HG03378 (cell line): ENCODE data around the gene HRCT1.
"Not testable (repeated sequence)": the region's sequence is repeated elsewhere in the genome, so short reads cannot be mapped to it uniquely, and the experiment has no call there.

ENCODE experiments used
- ATAC-seq: cut with Tn5 transposase; IDR thresholded peaks from one replicate; pipeline ENCODE4 v1.9.1; 2021; ENCODE audit warnings: mild to moderate bottlenecking, moderate library complexity; ENCODE audit not compliant: unreplicated experiment

Gene HRCT1

GRCh38 chr9:35892051-35892450 is 14.0 kb upstream of the HRCT1 start:
- ATAC-seq, result no peak

DNA sequence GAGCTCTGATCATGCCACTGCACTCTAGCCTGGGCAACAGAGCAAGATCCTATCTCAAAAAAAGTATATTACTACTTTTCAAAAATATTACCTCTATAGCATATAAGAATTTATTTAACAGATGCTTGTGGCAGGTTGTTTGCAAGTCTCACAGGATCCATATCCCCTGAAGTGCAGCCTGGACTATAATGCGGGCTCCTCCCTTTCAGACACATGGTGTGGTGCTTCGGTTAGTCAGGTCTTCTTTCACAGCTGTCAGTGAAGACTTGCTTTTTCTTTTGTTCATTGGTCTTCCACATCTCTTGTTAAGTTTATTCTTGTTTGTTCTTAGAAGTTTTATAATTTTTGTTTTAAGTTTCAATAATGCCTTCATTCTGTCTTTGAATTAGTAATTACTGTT is 9.4 kb upstream of the HRCT1 start:
- no peak for ATAC-seq

DNA sequence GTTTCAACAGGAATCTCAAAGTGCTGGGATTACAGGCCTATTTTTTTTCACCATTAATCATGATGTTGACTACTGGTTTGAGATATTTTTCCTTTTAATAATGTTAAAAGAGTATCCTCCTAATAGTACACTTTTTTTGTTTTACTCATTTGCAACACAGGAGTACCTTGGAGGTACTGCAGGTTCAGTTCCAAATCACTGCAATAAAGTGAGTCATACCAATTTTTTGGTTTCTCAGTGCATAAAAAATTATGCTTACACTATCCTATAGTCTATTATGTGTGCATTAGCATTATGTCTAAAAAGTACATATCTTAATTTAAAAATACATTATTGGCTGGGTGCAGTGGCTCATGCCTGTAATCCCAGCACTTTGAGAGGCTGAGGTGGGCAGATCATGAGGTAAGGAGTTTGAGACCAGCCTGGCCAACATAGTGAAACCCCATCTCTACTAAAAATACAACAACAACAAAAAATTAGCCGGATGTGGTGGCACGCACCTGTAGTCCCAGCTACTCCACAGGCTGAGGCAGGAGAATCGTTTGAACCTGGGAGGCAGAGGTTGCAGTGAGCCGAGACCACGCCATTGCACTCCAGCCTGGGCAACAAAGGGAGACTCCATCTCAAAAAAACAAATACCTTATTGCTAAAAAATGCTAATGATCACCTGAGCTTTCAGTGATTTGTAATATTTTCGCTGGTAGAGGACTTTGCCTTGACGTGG is 8.5 kb upstream of the HRCT1 start:
- ATAC-seq, result not testable (repeated sequence)

DNA sequence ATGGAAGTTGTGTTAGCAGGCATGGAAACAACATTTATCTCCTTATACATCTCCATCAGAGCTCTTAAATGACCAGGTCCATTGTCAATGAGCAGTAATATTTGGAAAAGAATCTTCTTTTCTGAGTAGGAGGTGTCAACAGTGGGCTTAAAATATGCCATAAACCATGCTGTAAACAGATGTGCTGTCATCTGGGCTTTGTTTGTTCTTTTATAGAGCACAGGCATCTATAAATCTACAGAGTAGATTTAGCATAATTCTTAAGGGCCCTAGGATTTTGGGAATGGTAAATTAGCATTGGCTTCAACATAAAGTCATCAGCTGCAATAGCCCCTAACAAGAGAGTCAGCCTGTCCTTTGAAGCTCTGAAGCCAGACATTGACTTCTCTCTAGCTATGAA is 7.7 kb upstream of the HRCT1 start:
- ATAC-seq, result no peak

- ATAC-seq, result no peak
Measured at GRCh38 chr9:35899021-35899420, 7.0 kb upstream of the HRCT1 start.

GRCh38 chr9:35903049-35903448 is 3.0 kb upstream of the HRCT1 start:
- no peak for ATAC-seq

DNA sequence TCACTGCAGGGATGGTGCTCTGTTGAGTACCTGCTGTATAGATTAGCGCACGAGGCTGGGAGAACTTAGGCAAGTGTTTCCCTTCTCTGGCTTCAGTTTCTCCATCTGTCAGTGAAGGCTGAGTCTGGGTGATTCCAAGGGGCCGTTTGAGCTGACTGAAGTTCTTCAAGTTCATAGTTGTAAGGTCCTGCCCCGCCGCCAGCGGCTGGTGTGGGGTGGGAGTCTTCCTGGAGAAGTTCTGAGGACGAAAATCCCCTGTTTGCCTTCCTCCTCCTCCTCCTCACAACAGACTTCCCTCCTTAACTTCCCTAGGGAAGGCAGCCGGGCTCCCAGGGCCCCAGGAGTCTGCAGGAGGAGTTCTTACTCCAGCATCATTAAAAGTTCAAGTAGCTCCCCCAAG is 1.7 kb upstream of the HRCT1 start:
- no peak for ATAC-seq

- no peak for ATAC-seq
Measured at GRCh38 chr9:35905051-35905781, 786 bp upstream of the HRCT1 start.

DNA sequence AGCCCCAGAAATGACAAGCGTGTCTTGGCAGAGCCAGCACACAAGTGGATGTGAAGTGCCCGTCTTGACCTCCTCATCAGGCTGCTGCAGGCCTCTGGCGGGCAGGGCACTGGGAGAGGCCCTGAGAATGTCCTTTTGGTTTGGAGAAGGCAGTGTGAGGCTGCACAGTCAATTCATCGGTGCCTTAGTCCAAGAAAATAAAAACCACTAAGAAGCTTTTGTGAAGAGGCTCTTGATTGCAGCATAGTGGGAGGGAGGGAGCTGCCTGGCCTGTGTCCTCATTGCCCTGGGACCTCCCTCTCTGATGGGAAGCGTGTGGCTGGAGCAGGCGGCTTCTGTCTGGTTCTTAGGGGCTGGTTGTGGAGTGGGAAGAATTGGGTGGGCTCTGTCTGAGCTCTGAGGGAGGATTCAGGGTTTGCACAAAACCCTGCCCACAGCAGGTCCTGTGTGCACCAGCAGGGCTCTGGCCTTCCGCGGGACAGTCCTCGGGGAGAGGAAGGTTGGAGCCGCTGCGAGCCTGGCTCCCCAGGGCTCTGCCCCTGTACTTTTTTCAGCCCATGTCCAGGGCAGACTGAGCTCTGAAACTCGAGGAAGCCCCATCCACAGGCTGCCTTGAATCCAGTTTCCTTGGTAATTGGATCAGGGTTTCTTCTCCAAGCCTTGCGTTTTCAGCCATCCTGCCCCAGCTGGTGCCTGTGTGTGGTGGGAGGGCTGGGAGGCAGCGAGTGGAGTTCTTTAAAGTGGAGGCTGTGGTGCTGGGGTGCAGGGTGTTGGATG is 1.1 kb downstream of the HRCT1 start:
- ATAC-seq, result no peak

DNA sequence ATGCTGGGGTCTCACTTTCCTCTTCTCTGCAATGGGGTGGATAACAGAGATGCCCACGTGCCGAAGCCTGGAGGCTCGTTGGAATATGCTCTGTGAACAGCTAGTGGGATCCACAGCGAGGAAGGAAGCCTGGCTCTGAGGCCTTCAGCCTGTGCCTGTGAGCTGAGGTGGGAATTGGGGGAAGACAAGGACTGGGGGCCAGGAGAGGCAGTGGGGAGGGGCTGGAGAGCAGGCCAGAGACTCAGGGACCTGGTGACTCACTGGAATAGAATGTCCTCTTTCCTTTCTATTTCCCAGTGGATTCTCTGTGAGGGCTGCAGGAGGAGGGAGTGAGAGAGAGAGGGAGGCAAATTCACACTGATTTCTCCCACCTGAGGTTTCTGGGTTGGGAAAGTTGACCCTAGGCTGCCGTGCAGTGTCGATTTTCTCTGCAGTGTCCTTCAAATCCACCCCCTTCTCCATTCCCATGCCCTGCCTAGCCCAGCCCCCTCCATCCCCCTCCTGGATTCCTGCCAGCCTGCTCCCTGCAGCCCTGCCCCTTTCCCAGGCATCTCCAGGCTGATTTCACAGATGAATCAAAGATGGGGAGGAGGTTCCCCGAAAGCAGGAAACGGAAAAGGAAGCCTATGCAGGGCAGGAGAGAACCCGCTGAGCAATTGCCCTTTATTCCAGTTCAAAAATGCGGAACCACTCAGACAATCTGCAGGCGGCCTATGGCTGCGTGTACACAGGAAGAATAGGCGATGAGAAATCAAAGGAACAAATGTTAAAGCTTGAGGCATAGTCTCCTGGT is 1.9 kb downstream of the HRCT1 start:
- no peak for ATAC-seq

DNA sequence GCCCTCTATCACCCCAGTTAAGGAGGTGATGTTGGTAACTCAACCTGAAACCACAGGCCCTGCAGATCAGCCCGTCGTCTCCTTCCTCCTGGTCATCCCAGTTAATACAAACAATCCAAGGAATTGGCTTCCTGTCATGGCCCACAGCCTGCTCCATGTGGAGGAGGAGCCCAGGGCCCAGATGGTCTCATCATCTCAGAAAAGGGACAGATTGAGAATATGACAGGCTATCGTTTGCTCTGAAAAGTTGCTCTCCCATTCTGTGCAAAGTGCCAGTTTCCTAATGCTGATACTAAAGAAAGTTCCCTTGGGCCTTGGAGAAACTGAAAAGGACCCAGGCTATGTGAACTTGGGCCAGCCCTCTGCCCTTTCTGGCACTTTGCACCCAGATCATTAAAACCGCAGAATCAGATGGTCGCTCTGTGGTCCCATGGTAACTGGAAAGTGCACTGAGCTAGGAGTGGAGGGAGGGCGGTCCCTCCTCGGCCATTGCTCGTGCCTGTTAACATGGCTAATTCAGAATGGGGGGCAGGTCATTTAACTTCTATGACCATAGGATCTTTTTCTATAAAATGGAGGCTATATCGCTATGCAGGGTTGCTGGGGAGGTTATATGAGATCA is 2.6 kb downstream of the HRCT1 start:
- ATAC-seq, result no peak

DNA sequence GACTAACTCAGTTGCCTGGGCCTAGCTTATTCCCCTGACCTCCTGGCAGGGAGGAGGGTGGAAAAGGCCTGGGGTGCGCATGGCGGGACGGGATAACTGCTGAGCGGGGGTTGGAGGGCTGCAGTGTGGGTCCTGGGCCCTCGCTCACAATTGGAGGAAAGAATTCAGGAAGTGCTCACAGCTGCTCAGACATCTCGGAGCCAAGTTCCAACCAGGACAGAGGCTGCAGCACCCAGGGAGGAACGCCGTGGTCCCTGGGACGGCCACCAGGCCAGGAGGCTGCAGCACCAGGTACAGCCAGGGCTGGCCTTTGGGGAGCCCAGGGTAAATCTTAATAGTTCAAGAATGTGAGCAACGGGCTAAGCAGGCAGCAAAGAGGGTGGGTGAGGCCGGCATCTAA is 3.3 kb downstream of the HRCT1 start, which contains the start of gene SPAAR:
Gene SPAAR, plus strand, starts transcription at position 217 of the 400 bp plus-strand sequence. CDS start 974 bp downstream, outside the sequence.
- no peak for ATAC-seq

GRCh38 chr9:35909687-35910612 is 3.9 kb downstream of the HRCT1 start:
- no peak for ATAC-seq

GRCh38 chr9:35910613-35911359 is 4.8 kb downstream of the HRCT1 start:
- no peak for ATAC-seq

DNA sequence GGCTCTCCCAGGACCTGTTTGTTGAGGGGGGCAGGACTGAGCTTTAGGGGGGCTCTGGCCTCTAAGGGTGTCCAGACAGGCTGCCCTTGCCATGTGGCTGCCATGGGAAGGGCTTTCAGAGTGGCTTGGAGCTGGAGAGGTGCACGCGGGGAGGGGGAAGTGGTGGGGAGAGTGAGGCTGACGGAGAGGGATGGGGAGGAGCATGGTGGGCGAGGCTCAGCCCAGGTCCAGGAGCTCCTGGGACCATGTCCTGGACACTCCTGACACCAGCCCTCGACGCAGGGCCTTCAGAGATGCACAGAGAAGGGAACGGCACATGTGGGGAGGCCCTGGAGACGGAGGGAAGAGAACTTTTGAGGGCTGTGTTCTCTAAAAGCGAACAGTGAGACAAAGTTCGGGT is 5.7 kb downstream of the HRCT1 start:
- ATAC-seq, result no peak

- ATAC-seq, result no peak
Measured at GRCh38 chr9:35912791-35913400, 6.9 kb downstream of the HRCT1 start.

DNA sequence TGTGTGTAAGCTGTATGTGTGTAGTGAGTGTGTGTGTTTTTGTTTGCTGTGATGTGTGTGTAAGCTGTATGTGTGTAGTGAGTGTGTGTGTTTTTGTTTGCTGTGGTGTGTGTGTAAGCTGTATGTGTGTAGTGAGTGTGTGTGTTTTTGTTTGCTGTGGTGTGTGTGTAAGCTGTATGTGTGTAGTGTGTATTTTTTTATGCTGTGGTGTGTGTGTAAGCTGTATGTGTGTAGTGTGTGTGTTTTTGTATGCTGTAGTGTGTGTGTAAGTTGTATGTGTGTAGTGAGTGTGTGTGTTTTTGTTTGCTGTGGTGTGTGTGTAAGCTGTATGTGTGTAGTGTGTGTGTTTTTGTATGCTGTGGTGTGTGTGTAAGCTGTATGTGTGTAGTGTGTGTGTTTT is 7.4 kb downstream of the HRCT1 start:
- ATAC-seq, result not testable (repeated sequence)

DNA sequence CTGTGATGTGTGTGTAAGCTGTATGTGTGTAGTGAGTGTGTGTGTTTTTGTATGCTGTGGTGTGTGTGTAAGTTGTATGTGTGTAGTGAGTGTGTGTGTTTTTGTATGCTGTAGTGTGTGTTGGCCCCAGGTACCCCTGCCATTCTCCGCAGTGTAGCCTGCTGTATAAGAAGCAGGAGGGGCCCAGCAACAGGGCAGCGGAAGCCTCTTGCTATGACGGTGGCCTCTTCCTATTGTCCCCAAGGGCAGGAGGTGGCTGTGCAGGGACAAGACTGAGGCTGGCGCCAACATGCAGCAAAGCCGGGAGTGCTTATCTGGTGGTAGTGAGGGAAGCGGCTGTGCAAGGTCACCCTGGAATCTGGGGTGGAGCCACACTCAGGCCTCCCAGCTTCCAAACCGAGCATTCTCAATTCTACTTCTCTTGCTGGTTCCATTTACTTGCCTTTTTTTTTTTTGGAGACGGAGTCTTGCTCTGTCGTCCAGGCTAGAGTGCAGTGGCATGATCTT is 8.4 kb downstream of the HRCT1 start:
- no peak for ATAC-seq
